Mucosa of gallbladder (tissue), 1 donor: ENCODE measurements around the gene EXOC4. TPM values are rescaled to one million over a fixed set of nuclear protein-coding genes. Genes with fewer than 3 reads are reported as not detected.

Source experiments
- DNase-seq: peaks from one replicate; pipeline ENCODE4 v3.0.0-alpha.2; 2020; ENCODE audit warnings: low spot score
- total RNA-seq: library from RNA; stranded (reverse); gene quantifications from one replicate; pipeline ENCODE4 v1.2.1, GENCODE V29; 2021
- donor health status: DM: no; HTN: no; CAD: no.

EXOC4 gene
- total RNA-seq, 1 donor from 2014 or later, result 71.3 TPM

- DNase-seq, result no peak
These were observed 238.4 kb downstream of the EXOC4 start for GRCh38 chr7:133491201-133491691.

GRCh38 chr7:133491846-133492652, 239.2 kb downstream of the EXOC4 start:
- DNase-seq, result no peak

- DNase-seq, result no peak
These were observed 244.2 kb downstream of the EXOC4 start for GRCh38 chr7:133497061-133497460.

GRCh38 chr7:133501771-133502170, 248.9 kb downstream of the EXOC4 start:
- DNase-seq, result no peak

GRCh38 chr7:133502498-133502897, 249.6 kb downstream of the EXOC4 start:
- DNase-seq, result no peak

GRCh38 chr7:133502972-133503371, 250.1 kb downstream of the EXOC4 start:
- no peak for DNase-seq

- no peak for DNase-seq
These were observed 251.9 kb downstream of the EXOC4 start for GRCh38 chr7:133504825-133505224.

DNA sequence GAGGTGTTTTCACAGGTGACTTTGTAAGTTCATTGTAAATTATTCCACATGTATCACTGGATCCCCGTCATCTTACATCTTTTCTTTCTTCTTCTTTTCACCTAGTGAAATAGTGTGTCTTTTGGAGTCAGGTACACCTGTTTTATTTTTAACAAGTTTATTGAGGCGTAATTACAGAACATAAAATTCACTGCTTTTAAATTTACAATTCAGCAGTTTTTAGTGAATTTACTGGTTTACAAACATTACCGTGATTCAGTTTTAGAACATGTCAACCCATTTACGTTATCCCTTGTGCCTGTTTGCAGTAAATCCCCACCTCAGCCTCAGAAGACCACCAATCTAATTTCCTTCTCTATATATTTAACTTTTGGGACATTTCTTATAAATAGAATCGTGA, 256.9 kb downstream of the EXOC4 start:
- DNase-seq, result no peak

GRCh38 chr7:133510326-133511055, 257.6 kb downstream of the EXOC4 start:
- peak; percentile 30 for DNase-seq

DNA sequence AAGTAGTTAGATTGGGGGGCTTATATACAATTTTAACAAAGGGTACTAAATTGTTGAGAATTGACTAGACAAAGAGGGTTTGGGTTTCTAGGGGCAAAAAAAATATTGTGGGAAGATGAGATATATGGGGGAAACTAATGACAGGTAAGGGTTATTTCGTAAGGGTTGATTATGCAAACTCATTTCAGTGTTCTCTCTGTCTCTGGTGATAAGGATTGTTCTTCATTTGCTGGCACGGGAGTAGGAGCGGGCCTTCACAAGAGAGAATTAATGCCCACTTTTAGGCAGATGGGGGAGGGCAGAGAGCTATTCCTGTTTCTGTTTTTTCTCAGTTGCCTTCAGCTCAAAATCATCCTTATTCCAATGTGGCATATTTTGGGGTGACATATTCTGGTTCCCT, 258.4 kb downstream of the EXOC4 start:
- DNase-seq, result no peak

- no peak for DNase-seq
These were observed 258.8 kb downstream of the EXOC4 start for GRCh38 chr7:133511708-133512107.

DNA sequence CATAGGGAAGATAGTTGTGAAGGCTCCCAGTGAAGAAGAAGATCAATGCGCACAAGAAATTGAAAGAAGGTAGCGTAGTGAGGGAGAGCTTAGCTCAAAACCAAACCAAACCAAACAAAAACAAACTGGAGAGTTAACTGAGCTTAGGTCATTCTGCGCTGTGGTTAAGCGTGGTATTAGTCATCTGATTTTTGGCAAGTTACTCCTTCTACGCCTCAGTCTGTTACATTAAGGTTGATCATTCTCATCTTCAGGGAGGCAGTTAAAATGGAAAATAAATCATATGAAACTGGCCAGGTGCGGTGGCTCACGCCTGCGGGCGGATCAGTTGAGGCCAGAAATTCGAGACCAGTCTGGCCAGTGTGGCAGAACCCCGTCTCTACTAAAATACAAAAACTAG, 259.7 kb downstream of the EXOC4 start:
- no peak for DNase-seq

- DNase-seq, result no peak
These were observed 260.7 kb downstream of the EXOC4 start for GRCh38 chr7:133513608-133514007.

DNA sequence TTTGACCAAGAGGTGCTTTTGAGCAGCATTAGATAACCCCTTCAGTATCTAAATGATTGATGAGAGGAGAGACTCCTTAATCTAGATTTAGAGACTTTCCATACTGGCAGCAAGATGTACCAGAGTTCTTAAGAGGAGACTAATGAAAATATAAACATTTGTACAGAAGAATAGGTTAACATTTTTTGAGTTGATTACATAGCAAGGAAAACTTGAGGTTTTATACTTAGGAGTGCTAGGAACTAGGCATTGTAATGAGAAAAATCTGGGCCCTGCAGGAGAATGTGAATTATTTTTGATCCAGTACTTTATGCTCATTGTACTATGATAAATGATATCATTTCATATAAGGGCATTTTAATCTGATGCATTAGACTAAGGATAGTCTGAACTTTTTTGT, 261.7 kb downstream of the EXOC4 start:
- DNase-seq, result no peak

DNA sequence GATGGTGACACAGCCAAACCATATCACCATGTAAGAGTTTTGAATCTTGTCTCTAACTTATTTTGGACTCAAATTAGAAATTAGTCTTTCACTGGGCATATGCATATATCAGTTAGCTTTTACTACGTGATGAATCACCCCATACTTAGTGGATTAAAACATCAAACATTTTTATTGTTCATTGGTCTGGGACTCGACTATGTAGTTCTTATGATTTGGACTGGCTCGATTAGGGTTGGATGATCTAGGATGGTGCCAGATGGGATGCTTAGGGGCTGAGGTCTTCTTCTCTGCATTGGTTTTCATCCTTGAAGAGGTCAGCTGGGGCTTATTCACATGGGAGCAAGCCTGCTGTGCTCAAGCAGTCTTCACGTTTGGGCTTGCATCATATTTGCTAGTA, 264.9 kb downstream of the EXOC4 start:
- DNase-seq, result no peak

- no peak for DNase-seq
These were observed 265.8 kb downstream of the EXOC4 start for GRCh38 chr7:133518718-133519117.

GRCh38 chr7:133520248-133520647, 267.4 kb downstream of the EXOC4 start:
- DNase-seq, result no peak

- DNase-seq, result no peak
These were observed 269.6 kb downstream of the EXOC4 start for GRCh38 chr7:133522501-133522900.

DNA sequence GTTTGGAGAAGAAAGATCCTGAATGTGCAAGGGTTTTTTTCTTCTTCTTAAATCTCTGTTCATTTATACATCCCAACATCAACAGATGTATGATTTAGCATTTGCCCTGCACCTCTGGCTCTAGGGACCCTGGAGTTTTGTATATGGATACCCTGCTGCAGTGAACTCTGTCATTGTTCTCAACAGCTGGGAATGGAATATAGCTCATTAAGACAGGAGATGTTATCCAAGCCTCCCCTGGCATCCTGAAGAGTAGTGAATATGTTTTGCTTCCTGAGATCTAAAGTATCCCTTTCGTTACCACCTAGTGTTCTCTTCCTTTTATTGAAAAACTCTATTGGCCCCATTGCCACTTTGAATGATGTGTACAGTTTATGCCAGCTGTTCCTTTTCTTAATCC, 275.9 kb downstream of the EXOC4 start:
- DNase-seq, result no peak

DNA sequence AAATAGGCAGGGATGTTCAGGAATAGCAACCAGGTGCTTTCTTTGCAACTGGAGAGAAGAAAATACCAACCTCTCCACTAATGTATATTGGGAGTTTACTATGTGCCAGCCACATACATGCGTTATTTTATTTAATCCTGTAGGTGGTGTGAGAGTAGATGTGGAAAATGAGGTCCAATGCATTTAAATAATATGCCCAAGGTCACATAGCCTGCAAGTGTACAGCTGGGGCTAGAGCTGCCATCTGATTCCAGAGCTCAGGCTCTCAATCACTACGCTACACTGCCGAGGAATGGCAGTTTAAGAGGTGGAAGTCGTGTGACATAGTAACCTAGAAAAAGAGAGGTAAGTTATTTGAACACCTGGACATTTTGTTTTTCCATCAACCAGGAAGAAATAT, 277.0 kb downstream of the EXOC4 start:
- DNase-seq, result no peak

- no peak for DNase-seq
These were observed 277.8 kb downstream of the EXOC4 start for GRCh38 chr7:133530682-133531081.

DNA sequence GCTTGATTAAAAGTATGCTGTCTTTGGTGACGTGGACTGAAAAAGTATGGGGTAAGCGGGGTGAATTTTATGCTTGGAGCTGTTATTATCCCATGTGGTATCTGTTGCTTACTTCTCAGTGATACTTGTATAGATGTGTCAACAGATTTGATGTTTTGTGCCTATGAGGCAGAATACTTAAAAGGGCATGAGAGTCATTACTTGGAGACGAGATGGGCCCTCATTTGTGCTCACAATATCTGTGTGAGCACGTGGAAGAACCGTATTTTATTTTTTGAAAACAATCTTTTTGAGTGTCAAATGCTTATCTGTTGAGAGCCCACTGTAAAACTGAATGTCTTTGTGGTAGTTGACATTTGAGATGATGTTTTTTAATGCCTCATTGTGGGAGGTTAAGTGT, 281.9 kb downstream of the EXOC4 start:
- no peak for DNase-seq

DNA sequence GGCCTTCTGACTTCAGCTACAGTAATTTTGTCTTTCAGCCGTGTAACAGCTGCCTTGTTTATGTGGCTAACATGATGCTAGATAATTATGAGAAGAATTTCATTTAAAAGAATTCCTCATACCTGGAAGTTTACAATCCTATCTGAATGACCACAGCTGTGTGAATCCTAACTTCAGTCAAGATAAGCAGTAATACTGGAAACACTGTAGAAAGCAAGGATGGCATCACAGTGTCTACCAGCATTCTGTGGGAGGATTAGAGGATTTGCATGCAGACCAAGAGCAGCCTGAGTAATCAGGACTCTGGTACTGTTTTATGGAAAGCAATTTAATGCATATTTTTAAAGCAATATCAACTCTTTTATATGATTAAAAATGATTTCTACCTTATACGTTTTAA, 282.4 kb downstream of the EXOC4 start:
- DNase-seq, result no peak
